ENCODE results near the gene COL6A5. TPM values are rescaled to one million over a fixed set of nuclear protein-coding genes. Genes with fewer than 3 reads are reported as not detected.

Gene COL6A5, protein sequence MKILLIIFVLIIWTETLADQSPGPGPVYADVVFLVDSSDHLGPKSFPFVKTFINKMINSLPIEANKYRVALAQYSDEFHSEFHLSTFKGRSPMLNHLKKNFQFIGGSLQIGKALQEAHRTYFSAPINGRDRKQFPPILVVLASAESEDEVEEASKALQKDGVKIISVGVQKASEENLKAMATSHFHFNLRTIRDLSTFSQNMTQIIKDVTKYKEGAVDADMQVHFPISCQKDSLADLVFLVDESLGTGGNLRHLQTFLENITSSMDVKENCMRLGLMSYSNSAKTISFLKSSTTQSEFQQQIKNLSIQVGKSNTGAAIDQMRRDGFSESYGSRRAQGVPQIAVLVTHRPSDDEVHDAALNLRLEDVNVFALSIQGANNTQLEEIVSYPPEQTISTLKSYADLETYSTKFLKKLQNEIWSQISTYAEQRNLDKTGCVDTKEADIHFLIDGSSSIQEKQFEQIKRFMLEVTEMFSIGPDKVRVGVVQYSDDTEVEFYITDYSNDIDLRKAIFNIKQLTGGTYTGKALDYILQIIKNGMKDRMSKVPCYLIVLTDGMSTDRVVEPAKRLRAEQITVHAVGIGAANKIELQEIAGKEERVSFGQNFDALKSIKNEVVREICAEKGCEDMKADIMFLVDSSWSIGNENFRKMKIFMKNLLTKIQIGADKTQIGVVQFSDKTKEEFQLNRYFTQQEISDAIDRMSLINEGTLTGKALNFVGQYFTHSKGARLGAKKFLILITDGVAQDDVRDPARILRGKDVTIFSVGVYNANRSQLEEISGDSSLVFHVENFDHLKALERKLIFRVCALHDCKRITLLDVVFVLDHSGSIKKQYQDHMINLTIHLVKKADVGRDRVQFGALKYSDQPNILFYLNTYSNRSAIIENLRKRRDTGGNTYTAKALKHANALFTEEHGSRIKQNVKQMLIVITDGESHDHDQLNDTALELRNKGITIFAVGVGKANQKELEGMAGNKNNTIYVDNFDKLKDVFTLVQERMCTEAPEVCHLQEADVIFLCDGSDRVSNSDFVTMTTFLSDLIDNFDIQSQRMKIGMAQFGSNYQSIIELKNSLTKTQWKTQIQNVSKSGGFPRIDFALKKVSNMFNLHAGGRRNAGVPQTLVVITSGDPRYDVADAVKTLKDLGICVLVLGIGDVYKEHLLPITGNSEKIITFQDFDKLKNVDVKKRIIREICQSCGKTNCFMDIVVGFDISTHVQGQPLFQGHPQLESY (N-terminal part only)
- total RNA-seq = 1 to 10 TPM in 1 of 4 donors, under 1 TPM in 3; 0.15 to 2.1 (median 0.44) TPM

DNA sequence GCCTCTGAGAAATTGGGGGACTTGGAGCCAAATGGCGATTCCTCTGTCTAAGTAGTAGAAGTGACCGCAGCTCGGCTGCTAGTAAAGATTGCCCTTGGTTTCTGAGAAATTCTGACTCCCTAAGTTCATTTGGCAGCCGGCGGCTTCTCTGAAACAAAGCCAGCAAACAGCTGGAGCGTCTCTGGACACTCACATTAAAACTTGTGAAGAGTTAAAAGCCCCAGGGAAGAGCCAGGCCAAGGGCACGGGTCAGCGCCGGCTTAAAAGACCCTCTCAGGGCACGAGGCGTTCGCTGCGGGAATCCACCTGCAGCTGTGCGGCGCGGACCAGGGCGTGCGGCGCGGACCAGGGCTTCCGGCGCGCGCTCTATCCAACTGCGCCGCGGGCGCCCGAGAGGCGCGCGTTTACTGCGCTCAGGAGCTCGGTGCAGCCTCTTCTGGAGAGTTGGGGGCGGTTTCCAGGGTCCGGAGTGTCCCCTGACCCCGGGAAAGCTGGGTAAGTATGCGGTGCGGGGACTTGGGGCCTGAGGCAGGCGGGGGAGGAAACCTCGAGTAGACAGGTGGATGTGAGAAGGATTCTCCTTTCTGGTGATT is at the start of gene COL6A5:
Gene COL6A5 (plus strand): TSS at position 186 of the 593 bp plus-strand sequence. CDS start 27,967 bp downstream, outside the sequence.
- WGBS = 3% methylated on average over 26 of the region's 41 CpGs
- Histone ChIP-seq H3K36me3 (no peaks in the 10 kb centered on the region), H3K27ac (no peak within 1 kb of the TSS), H3K4me1 (peaks cover 5% of the 10 kb centered on the region), H3K27me3 (peaks cover 29% of the 10 kb centered on the region), H3K9me3 (no peaks in the 10 kb centered on the region), H3K4me3 (no peak within 1 kb of the TSS)
- no peak for DNase-seq (ENCODE audit: low spot score in 2 of 2)
- TF ChIP-seq, protein P1, sequence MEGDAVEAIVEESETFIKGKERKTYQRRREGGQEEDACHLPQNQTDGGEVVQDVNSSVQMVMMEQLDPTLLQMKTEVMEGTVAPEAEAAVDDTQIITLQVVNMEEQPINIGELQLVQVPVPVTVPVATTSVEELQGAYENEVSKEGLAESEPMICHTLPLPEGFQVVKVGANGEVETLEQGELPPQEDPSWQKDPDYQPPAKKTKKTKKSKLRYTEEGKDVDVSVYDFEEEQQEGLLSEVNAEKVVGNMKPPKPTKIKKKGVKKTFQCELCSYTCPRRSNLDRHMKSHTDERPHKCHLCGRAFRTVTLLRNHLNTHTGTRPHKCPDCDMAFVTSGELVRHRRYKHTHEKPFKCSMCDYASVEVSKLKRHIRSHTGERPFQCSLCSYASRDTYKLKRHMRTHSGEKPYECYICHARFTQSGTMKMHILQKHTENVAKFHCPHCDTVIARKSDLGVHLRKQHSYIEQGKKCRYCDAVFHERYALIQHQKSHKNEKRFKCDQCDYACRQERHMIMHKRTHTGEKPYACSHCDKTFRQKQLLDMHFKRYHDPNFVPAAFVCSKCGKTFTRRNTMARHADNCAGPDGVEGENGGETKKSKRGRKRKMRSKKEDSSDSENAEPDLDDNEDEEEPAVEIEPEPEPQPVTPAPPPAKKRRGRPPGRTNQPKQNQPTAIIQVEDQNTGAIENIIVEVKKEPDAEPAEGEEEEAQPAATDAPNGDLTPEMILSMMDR (IDR thresholded peaks at IDR 0.05) = no peak
- TF ChIP-seq EP300 (IDR thresholded peaks at IDR 0.05) (no peak), POLR2A (IDR thresholded peaks at IDR 0.05) (no peak), POLR2AphosphoS5 (IDR thresholded peaks at IDR 0.05) (no peak)

DNA sequence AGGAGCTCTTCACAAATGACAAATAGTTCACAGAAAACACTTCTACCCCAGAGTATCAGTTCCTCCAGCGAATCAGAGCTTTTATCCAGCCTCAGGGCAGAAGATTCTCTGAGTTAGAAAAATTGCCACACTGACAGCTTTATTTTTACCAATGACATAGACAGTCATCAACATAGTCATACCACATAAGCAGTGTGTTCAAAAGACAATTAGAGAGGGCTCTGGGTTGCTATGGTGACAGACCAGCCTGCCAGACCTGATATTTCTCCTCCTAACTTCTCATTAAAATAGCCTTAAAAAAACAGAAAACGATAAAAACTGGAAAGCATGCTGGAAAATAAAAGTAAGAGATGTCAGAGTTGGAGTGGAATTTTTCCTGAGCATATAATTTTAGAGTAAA is 45.9 kb upstream of the COL6A5 start:
- no peak overlapping the region for H3K27ac ChIP-seq
- 24% methylated on average over 2 of the region's 2 CpGs for WGBS
- no peaks in the 10 kb centered on the region for H3K27me3 ChIP-seq
- no peak overlapping the region for H3K4me3 ChIP-seq
- DNase-seq (ENCODE audit: low spot score in 2 of 2) = no peak
- no peaks in the 10 kb centered on the region for H3K4me1 ChIP-seq
- H3K9me3 ChIP-seq = no peaks in the 10 kb centered on the region
- no peaks in the 10 kb centered on the region for H3K36me3 ChIP-seq
- TF ChIP-seq, protein P1 (IDR thresholded peaks at IDR 0.05) = no peak
- TF ChIP-seq POLR2A (IDR thresholded peaks at IDR 0.05) = no peak
- TF ChIP-seq EP300 (IDR thresholded peaks at IDR 0.05) = no peak
- no peak for TF ChIP-seq POLR2AphosphoS5 (IDR thresholded peaks at IDR 0.05)

DNA sequence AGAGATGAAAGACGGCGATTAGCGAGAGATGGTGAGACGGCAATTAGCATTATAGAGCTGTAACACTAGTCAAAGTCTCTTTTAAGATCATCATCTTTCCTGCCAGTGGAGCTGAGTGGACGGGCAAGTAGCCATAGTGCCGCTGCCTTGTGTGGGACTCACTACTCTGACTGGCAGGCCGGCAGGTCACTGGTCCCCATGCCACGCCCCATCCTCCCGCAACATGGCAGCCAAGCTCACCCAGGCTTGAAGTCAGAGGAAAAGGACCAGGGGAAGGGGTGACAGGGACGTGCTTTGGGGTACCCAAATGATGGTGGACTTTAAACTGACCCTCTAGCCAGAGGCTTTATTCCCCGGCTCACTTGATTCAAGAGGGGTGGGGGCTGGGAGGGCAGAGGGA is 44.6 kb upstream of the COL6A5 start:
- Histone ChIP-seq H3K27me3 (no peaks in the 10 kb centered on the region), H3K4me3 (no peak overlapping the region), H3K36me3 (no peaks in the 10 kb centered on the region), H3K27ac (no peak overlapping the region), H3K9me3 (no peaks in the 10 kb centered on the region), H3K4me1 (no peaks in the 10 kb centered on the region)
- no peak for DNase-seq (ENCODE audit: low spot score in 2 of 2)
- 94% methylated on average over 11 of the region's 11 CpGs for WGBS
- TF ChIP-seq POLR2AphosphoS5 (IDR thresholded peaks at IDR 0.05) = no peak
- no peak for TF ChIP-seq EP300 (IDR thresholded peaks at IDR 0.05)
- no peak for TF ChIP-seq POLR2A (IDR thresholded peaks at IDR 0.05)
- TF ChIP-seq, protein P1 (IDR thresholded peaks at IDR 0.05) = no peak

DNA sequence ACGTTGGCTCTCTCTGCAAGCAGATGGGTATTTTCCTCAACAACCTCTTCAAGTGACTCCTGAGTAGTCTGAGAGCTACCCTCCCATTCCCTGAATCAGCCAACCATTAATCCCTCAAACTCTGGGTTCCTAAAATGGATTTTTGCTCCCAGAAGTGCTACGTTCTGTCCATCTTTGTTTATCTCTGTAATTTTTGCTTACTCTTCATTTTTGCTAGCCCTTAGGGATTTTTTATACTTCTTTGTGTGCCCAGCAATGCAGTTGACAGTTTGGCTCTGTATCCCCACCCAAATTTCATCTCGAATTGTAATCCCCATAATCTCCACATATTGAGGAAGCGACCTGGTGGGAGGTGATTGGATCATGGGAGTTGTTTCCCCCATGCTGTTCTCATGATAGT is 35.4 kb upstream of the COL6A5 start:
- no peaks in the 10 kb centered on the region for H3K9me3 ChIP-seq
- H3K27ac ChIP-seq = no peak overlapping the region
- no peaks in the 10 kb centered on the region for H3K4me1 ChIP-seq
- H3K27me3 ChIP-seq = peaks cover 2% of the 10 kb centered on the region
- WGBS = 69% methylated on average over 4 of the region's 4 CpGs
- no peaks in the 10 kb centered on the region for H3K36me3 ChIP-seq
- no peak for TF ChIP-seq POLR2A (IDR thresholded peaks at IDR 0.05)
- TF ChIP-seq, protein P1 (IDR thresholded peaks at IDR 0.05) = no peak
- TF ChIP-seq EP300 (IDR thresholded peaks at IDR 0.05) = no peak
- no peak for TF ChIP-seq POLR2AphosphoS5 (IDR thresholded peaks at IDR 0.05)
- H3K4me3 ChIP-seq = no peak overlapping the region
- DNase-seq (ENCODE audit: low spot score in 2 of 2) = no peak

Data from suprapubic skin (tissue), 4 donors.